H1 (cell line): ENCODE data around the gene FAM210A. TPM values are rescaled to one million over a fixed set of nuclear protein-coding genes. Genes with fewer than 3 reads are reported as not detected.

Source experiments
- CTCF ChIA-PET: fragments of 300-600 bp; sonication (Branson Sonifier 250); formaldehyde crosslinking; loops from one replicate; lab custom pipeline; 2021; ENCODE audit not compliant: partially characterized antibody; lab: Charles Lee
- POLR2A ChIA-PET: fragments of 300-600 bp; sonication (Branson Sonifier 250); formaldehyde crosslinking; loops from one replicate; lab custom pipeline; 2021; ENCODE audit warnings: inconsistent platforms; ENCODE audit not compliant: partially characterized antibody; lab: Charles Lee
- DNase-seq, 2 experiments: peaks; one replicate each; pipeline versions ENCODE4 v3.0.0 to v3.0.0-alpha.2; 2010 to 2022; ENCODE audit warnings: low spot score in 2 of 2, low read depth in 1 of 2, mixed read lengths in 1 of 2
- FAIRE-seq: peaks from 2 replicates; lab custom pipeline; 2011; peaks lifted over from hg19 to GRCh38; lab: Jason Lieb, UNC
- H2AFZ ChIP-seq: 2 replicates; pipeline ENCODE4 v1.8.1; 2012; ENCODE audit warnings: low read length, inconsistent platforms
- H2AK5ac ChIP-seq: 2 replicates; pipeline ENCODE4 v1.6.1; 2013; ENCODE audit warnings: low read depth, low read length
- H2BK120ac ChIP-seq: replicated peaks from 2 replicates; pipeline ENCODE3; 2013; ENCODE audit warnings: low read depth, low read length, inconsistent platforms
- H2BK12ac ChIP-seq: 2 replicates; pipeline ENCODE4 v1.6.1; 2013; ENCODE audit warnings: low read depth, low read length
- H2BK15ac ChIP-seq: 2 replicates; pipeline ENCODE4 v1.6.1; 2013; ENCODE audit warnings: low read length
- H2BK20ac ChIP-seq: 2 replicates; pipeline ENCODE4 v1.6.1; 2013; ENCODE audit warnings: low read length
- H2BK5ac ChIP-seq: 2 replicates; pipeline ENCODE4 v1.6.1; 2013; ENCODE audit warnings: low read depth, low read length
- H3K14ac ChIP-seq: 2 replicates; pipeline ENCODE4 v1.6.1; 2013; ENCODE audit warnings: inconsistent platforms; ENCODE audit not compliant: insufficient read length
- H3K18ac ChIP-seq: 2 replicates; pipeline ENCODE4 v1.6.1; 2013; ENCODE audit warnings: low read length; ENCODE audit errors: extremely low read depth
- H3K23ac ChIP-seq: 2 replicates; pipeline ENCODE4 v1.6.1; 2013; ENCODE audit warnings: inconsistent platforms; ENCODE audit not compliant: insufficient read length
- H3K23me2 ChIP-seq: 2 replicates; pipeline ENCODE4 v1.6.1; 2013; ENCODE audit warnings: low read depth, low read length
- H3K27ac ChIP-seq: 2 replicates; pipeline ENCODE4 v1.6.1; 2011; ENCODE audit warnings: low read depth, low read length, inconsistent platforms
- H3K27me3 ChIP-seq, 4 experiments: replicated peaks in 1 of 4; 1 replicate in 1 of 4; 2 replicates in 3 of 4; pipeline versions ENCODE4 v1.6.1 to v1.8.1; 2011 to 2013; ENCODE audit warnings: low read length in 3 of 4, mild to moderate bottlenecking in 3 of 4, inconsistent platforms in 2 of 4, mixed read lengths in 2 of 4, moderate library complexity in 1 of 4; ENCODE audit not compliant: control insufficient read depth in 3 of 4, insufficient read depth in 3 of 4; ENCODE audit errors: extremely low read depth in 1 of 4
- H3K36me3 ChIP-seq, 4 experiments: 2 replicates each; pipeline versions ENCODE4 v1.6.1 to v1.8.1; 2011 to 2013; ENCODE audit warnings: mild to moderate bottlenecking in 4 of 4, low read length in 3 of 4, moderate library complexity in 2 of 4, control low read depth in 1 of 4, inconsistent platforms in 1 of 4; ENCODE audit not compliant: insufficient read depth in 4 of 4, control insufficient read depth in 2 of 4
- H3K4ac ChIP-seq: replicated peaks from 2 replicates; pipeline ENCODE3; 2013; ENCODE audit warnings: low read length, low read depth, mixed read lengths, inconsistent platforms; ENCODE audit not compliant: insufficient read length
- H3K4me1 ChIP-seq, 4 experiments: replicated peaks in 1 of 4; 1 replicate in 1 of 4; 2 replicates in 3 of 4; pipeline versions ENCODE4 v1.6.1 to v1.8.1; 2011 to 2013; ENCODE audit warnings: low read length in 3 of 4, inconsistent platforms in 2 of 4, mixed read lengths in 1 of 4; ENCODE audit not compliant: insufficient read depth in 4 of 4, control insufficient read depth in 3 of 4
- H3K4me2 ChIP-seq, 2 experiments: 2 replicates each; pipeline versions ENCODE4 v1.6.1 to v1.8.1; 2011 to 2013; ENCODE audit warnings: low read depth in 2 of 2, low read length in 2 of 2, control low read depth in 1 of 2, inconsistent platforms in 1 of 2, mild to moderate bottlenecking in 1 of 2; ENCODE audit not compliant: insufficient read depth in 1 of 2
- H3K4me3 ChIP-seq, 4 experiments: fragments of 200-600, 300-600 bp in 1 of 4; sonication (generic), shearing (Covaris generic), sonication (Bioruptor Twin) in 1 of 4; 2 replicates each; pipeline versions ENCODE4 v1.5.1 to v1.8.1; 2011 to 2016; ENCODE audit warnings: low read length in 4 of 4, low read depth in 3 of 4, control low read depth in 2 of 4, inconsistent platforms in 2 of 4, mild to moderate bottlenecking in 2 of 4, mixed read lengths in 1 of 4, moderate library complexity in 1 of 4; ENCODE audit not compliant: insufficient read depth in 2 of 4; ENCODE audit errors: extremely low read depth in 1 of 4
- H3K56ac ChIP-seq: replicated peaks from 2 replicates; pipeline ENCODE3; 2013; ENCODE audit warnings: low read depth, mild to moderate bottlenecking, mixed read lengths, low read length, inconsistent platforms; ENCODE audit not compliant: insufficient read length
- H3K79me1 ChIP-seq: 2 replicates; pipeline ENCODE4 v1.6.1; 2013; ENCODE audit warnings: low read depth, low read length, control low read depth
- H3K79me2 ChIP-seq, 2 experiments: 2 replicates each; pipeline versions ENCODE4 v1.6.1 to v1.8.1; 2012 to 2013; ENCODE audit warnings: low read length in 2 of 2, mild to moderate bottlenecking in 2 of 2, inconsistent platforms in 1 of 2; ENCODE audit not compliant: insufficient read depth in 2 of 2, control insufficient read depth in 1 of 2
- H3K9ac ChIP-seq, 4 experiments: replicated peaks in 1 of 4; 1 replicate in 1 of 4; 2 replicates in 3 of 4; pipeline versions ENCODE4 v1.6.1 to v1.8.1; 2011 to 2013; ENCODE audit warnings: low read depth in 3 of 4, low read length in 3 of 4, control low read depth in 2 of 4, mild to moderate bottlenecking in 2 of 4, moderate library complexity in 2 of 4, inconsistent platforms in 1 of 4; ENCODE audit errors: extremely low read depth in 1 of 4
- H3K9me3 ChIP-seq, 2 experiments: 2 replicates each; pipeline versions ENCODE4 v1.6.1 to v1.8.1; 2012 to 2013; ENCODE audit warnings: mild to moderate bottlenecking in 2 of 2, moderate library complexity in 2 of 2, control low read depth in 1 of 2, inconsistent platforms in 1 of 2, low read depth in 1 of 2, low read length in 1 of 2, mixed read lengths in 1 of 2; ENCODE audit not compliant: insufficient read depth in 2 of 2
- H4K20me1 ChIP-seq, 2 experiments: replicated peaks in 1 of 2; 2 replicates each; pipeline versions ENCODE3 to v1.8.1; 2011 to 2013; ENCODE audit warnings: inconsistent platforms in 2 of 2, low read length in 2 of 2, mild to moderate bottlenecking in 1 of 2; ENCODE audit not compliant: insufficient read depth in 2 of 2, control insufficient read depth in 1 of 2
- H4K5ac ChIP-seq: 2 replicates; pipeline ENCODE4 v1.6.1; 2013; ENCODE audit warnings: low read length, low read depth, mixed read lengths, inconsistent platforms; ENCODE audit not compliant: insufficient read length
- H4K8ac ChIP-seq: 2 replicates; pipeline ENCODE4 v1.8.0; 2013; ENCODE audit warnings: mild to moderate bottlenecking, moderate library complexity, low read length, inconsistent platforms; ENCODE audit not compliant: insufficient read depth; ENCODE audit errors: extremely low read depth
- H4K91ac ChIP-seq: replicated peaks from 2 replicates; pipeline ENCODE3; 2013; ENCODE audit warnings: low read length, mixed read lengths, inconsistent platforms; ENCODE audit not compliant: insufficient read length
- CTBP2 ChIP-seq: IDR thresholded peaks from 2 replicates; pipeline ENCODE4 v1.7.0; 2011; ENCODE audit warnings: borderline replicate concordance, mild to moderate bottlenecking, moderate library complexity, mixed read lengths, low read length; ENCODE audit not compliant: insufficient read depth, insufficient read length
- WGBS, 2 experiments: shearing (Covaris generic) in 1 of 2; methylation state at CpG; one replicate each; pipeline versions ENCODE4 v1.1.6 to v1.1.7; 2013 to 2015; ENCODE audit warnings: low lambda C conversion rate in 2 of 2, mixed read lengths in 2 of 2, inconsistent platforms in 1 of 2, low coverage in 1 of 2, missing lambda C conversion rate in 1 of 2; ENCODE audit not compliant: insufficient replicate concordance in 2 of 2, insufficient coverage in 1 of 2, insufficient read length in 1 of 2; ENCODE audit errors: extremely low coverage in 1 of 2, missing lambda C conversion rate in 1 of 2; 5-methylcytosine and 5-hydroxymethylcytosine counted together
- polyA plus RNA-seq, 7 experiments: library from polyadenylated mRNA; depleted of rRNA in 3 of 7; stranded (reverse) in 5 of 7; unstranded in 2 of 7; fragments of >200 nt in 5 of 7; fragments of 200-250 nt in 2 of 7; gene quantifications; 1 replicate in 5 of 7; 2 replicates in 1 of 7; 4 replicates in 1 of 7; pipeline versions ENCODE4 v1.2.1 to v1.2.3, GENCODE V29; 2011 to 2013; ENCODE audit warnings: missing spikeins in 2 of 7, mixed read lengths in 2 of 7
- total RNA-seq: library from RNA; stranded (reverse); fragmentation: NEBNext Ultra II Directional; extraction: Animal tissue kit (Norgen Biotek cat#: 25700); gene quantifications from 2 replicates; pipeline ENCODE4 v1.2.1, GENCODE V29; 2021

The FAM210A gene
- total and polyA plus RNA-seq, 2 of the 8 experiments (the other 6 are each of a cell fraction or from before 2014, with no cell fraction given), result 8.2 to 25.4 TPM

- Histone ChIP-seq H4K5ac (no peak overlapping the region), H2BK15ac (no peak overlapping the region), H3K36me3 (peaks cover 8 to 64% (median 31%) of the 10 kb centered on the region in 4 experiments), H3K18ac (no peak overlapping the region), H3K79me1 (no peaks in the 10 kb centered on the region), H2AFZ (no peak overlapping the region), H4K91ac (no peak overlapping the region), H3K4me1 (no peaks in the 10 kb centered on the region), H3K4me2 (no peak overlapping the region), H2BK5ac (no peak overlapping the region), H3K4ac (no peak overlapping the region), H3K23me2 (no peaks in the 10 kb centered on the region), H3K4me3 (no peak overlapping the region), H3K9ac (no peak overlapping the region), H2BK120ac (no peak overlapping the region), H3K14ac (no peak overlapping the region), H3K79me2 (no peaks in the 10 kb centered on the region), H2AK5ac (no peak overlapping the region), H2BK20ac (no peak overlapping the region), H2BK12ac (no peak overlapping the region), H3K56ac (no peak overlapping the region), H4K20me1 (no peaks in the 10 kb centered on the region), H3K27me3 (no peaks in the 10 kb centered on the region), H3K9me3 (no peaks in the 10 kb centered on the region), H3K27ac (no peak overlapping the region), H3K23ac (no peak overlapping the region), H4K8ac (no peak overlapping the region)
- ChIA-PET CTCF (interaction anchor here (1.0 kb wide), 2 partner anchors 23 to 187 kb away, joined by 3 to 4 read pairs; no protein-coding TSS in a partner anchor), POLR2A (interaction anchor here (0.8 to 1.2 kb wide), 2 partner anchors 12 to 19 kb away, joined by 3 to 5 read pairs; partner anchors contain the start of genes FAM210A and RNMT)
- TF ChIP-seq CTBP2, result no peak
- 92% methylated on average over 3 of the region's 3 CpGs; no CpG with 5 or more reads in 1 of the 2 experiments for WGBS, 2 experiments
- no peak for DNase-seq
- no peak for FAIRE-seq
Measured at GRCh38 chr18:13745696-13746095, 19.3 kb upstream of the FAM210A start.
